ENCODE results near the gene TBC1D9.
A peak's percentile ranks its signal among the peaks of the same experiment; 100 is the strongest.

Gene TBC1D9

GRCh38 chr4:140645614-140646412 lies 110.4 kb downstream of the TBC1D9 start:
- DNase-seq (no peak), ATAC-seq (no peak)

GRCh38 chr4:140645196-140645595 lies 111.0 kb downstream of the TBC1D9 start:
- no peak for DNase-seq
- ATAC-seq: no peak

- DNase-seq (no peak), ATAC-seq (no peak)
Observed at GRCh38 chr4:140644470-140645185, 111.6 kb downstream of the TBC1D9 start.

GRCh38 chr4:140643571-140644055 lies 112.6 kb downstream of the TBC1D9 start:
- no peak for DNase-seq
- no peak for ATAC-seq

GRCh38 chr4:140642674-140643437 lies 113.3 kb downstream of the TBC1D9 start:
- no peak for DNase-seq
- no peak for ATAC-seq

GRCh38 chr4:140641789-140642439 lies 114.3 kb downstream of the TBC1D9 start:
- ATAC-seq: no peak
- no peak for DNase-seq

GRCh38 chr4:140641105-140641555 lies 115.1 kb downstream of the TBC1D9 start:
- ATAC-seq (no peak), DNase-seq (no peak)

GRCh38 chr4:140640150-140640748 lies 115.9 kb downstream of the TBC1D9 start:
- no peak for ATAC-seq
- no peak for DNase-seq

GRCh38 chr4:140639066-140639465 lies 117.1 kb downstream of the TBC1D9 start:
- no peak for ATAC-seq

GRCh38 chr4:140637836-140638235 lies 118.3 kb downstream of the TBC1D9 start:
- peak; percentile 41 for DNase-seq

More at GRCh38 chr4:140639066-140639465, 117.1 kb downstream of the TBC1D9 start:
- DNase-seq: no peak

GRCh38 chr4:140635606-140636005 lies 120.6 kb downstream of the TBC1D9 start:
- no peak for DNase-seq
- no peak for ATAC-seq

More at GRCh38 chr4:140637836-140638235, 118.3 kb downstream of the TBC1D9 start:
- ATAC-seq: peak; percentile 72

- ATAC-seq: no peak
- no peak for DNase-seq
Observed at GRCh38 chr4:140633951-140634350, 122.2 kb downstream of the TBC1D9 start.

GRCh38 chr4:140633124-140633523 lies 123.1 kb downstream of the TBC1D9 start:
- ATAC-seq (no peak), DNase-seq (no peak)

GRCh38 chr4:140630246-140630645 lies 125.9 kb downstream of the TBC1D9 start:
- ATAC-seq (no peak), DNase-seq (no peak)

- no peak for ATAC-seq
- DNase-seq: no peak
Observed at GRCh38 chr4:140628016-140628415, 128.2 kb downstream of the TBC1D9 start.

- ATAC-seq (no peak), DNase-seq (no peak)
Observed at GRCh38 chr4:140626661-140627376, 129.4 kb downstream of the TBC1D9 start.

GRCh38 chr4:140622333-140622958 lies 133.7 kb downstream of the TBC1D9 start:
- peak; percentile 28 for ATAC-seq
- no peak for DNase-seq

GRCh38 chr4:140621161-140621560 lies 135.0 kb downstream of the TBC1D9 start:
- ATAC-seq: no peak
- no peak for DNase-seq

GRCh38 chr4:140617499-140618248 lies 138.5 kb downstream of the TBC1D9 start:
- no peak for DNase-seq
- ATAC-seq: no peak

GRCh38 chr4:140615451-140615850 lies 140.7 kb downstream of the TBC1D9 start:
- ATAC-seq: no peak
- no peak for DNase-seq

Measured in stimulated activated naive CD8-positive, alpha-beta T cell treated with anti-CD3 and anti-CD28 coated beads, Interleukin-15, Interleukin-2, amounts not matched to agents 100 U/mL and 50 U/mL, for 24 hours (primary cell).